GM21447 (cell line): ENCODE measurements around the gene ARID3B.
"Not testable (repeated sequence)": the region's sequence is repeated elsewhere in the genome, so short reads cannot be mapped to it uniquely, and the experiment has no call there.

ENCODE experiments used
- ATAC-seq: cut with Tn5 transposase; IDR thresholded peaks from one replicate; pipeline ENCODE4 v1.9.1; 2021; ENCODE audit not compliant: unreplicated experiment

ARID3B gene

GRCh38 chr15:74540761-74541493 lies at the start of gene ARID3B:
TSS of gene ARID3B (plus strand) at chr15:74541220. CDS start at chr15:74543937, 2,717 bp downstream.
- peak; percentile 73 for ATAC-seq

- ATAC-seq, result no peak
These were observed 44.4 kb upstream of the ARID3B start for GRCh38 chr15:74496648-74497047.

GRCh38 chr15:74497584-74497983 lies 43.4 kb upstream of the ARID3B start:
- ATAC-seq, result no peak

- no peak for ATAC-seq
These were observed 41.7 kb upstream of the ARID3B start for GRCh38 chr15:74499366-74499765.

- ATAC-seq, result no peak
These were observed 40.6 kb upstream of the ARID3B start for GRCh38 chr15:74500401-74500800.

GRCh38 chr15:74502301-74502700 lies 38.7 kb upstream of the ARID3B start:
- no peak for ATAC-seq

- no peak for ATAC-seq
These were observed 36.6 kb upstream of the ARID3B start for GRCh38 chr15:74504418-74504817.

GRCh38 chr15:74504836-74505235 lies 36.2 kb upstream of the ARID3B start:
- ATAC-seq, result no peak

- no peak for ATAC-seq
These were observed 35.0 kb upstream of the ARID3B start for GRCh38 chr15:74505837-74506514.

- no peak for ATAC-seq
These were observed 34.5 kb upstream of the ARID3B start for GRCh38 chr15:74506515-74506840.

- ATAC-seq, result peak; percentile 58
These were observed 29.4 kb upstream of the ARID3B start for GRCh38 chr15:74511583-74511982.

- not testable (repeated sequence) for ATAC-seq
These were observed 27.0 kb upstream of the ARID3B start for GRCh38 chr15:74514059-74514458.

GRCh38 chr15:74517096-74517495 lies 23.9 kb upstream of the ARID3B start:
- no peak for ATAC-seq

- ATAC-seq, result no peak
These were observed 21.7 kb upstream of the ARID3B start for GRCh38 chr15:74519311-74519710.

GRCh38 chr15:74520407-74520806 lies 20.6 kb upstream of the ARID3B start:
- ATAC-seq, result no peak

GRCh38 chr15:74523982-74524381 lies 17.0 kb upstream of the ARID3B start:
- ATAC-seq, result no peak

GRCh38 chr15:74525309-74525708 lies 15.7 kb upstream of the ARID3B start:
- ATAC-seq, result no peak

GRCh38 chr15:74525945-74526344 lies 15.1 kb upstream of the ARID3B start:
- no peak for ATAC-seq

- ATAC-seq, result no peak
These were observed 12.1 kb upstream of the ARID3B start for GRCh38 chr15:74528876-74529275.

- no peak for ATAC-seq
These were observed 11.1 kb upstream of the ARID3B start for GRCh38 chr15:74529921-74530320.

- ATAC-seq, result no peak
These were observed 10.3 kb upstream of the ARID3B start for GRCh38 chr15:74530771-74531143.

GRCh38 chr15:74531144-74531811 lies 9.7 kb upstream of the ARID3B start:
- no peak for ATAC-seq
